ENCODE measurements around the gene INPP5J.
"Not testable (repeated sequence)": the region's sequence is repeated elsewhere in the genome, so short reads cannot be mapped to it uniquely, and the experiment has no call there.

GRCh38 chr22:31078389-31078788, 44.4 kb upstream of the INPP5J start:
- not testable (repeated sequence) for TF ChIP-seq POLR2A (IDR thresholded peaks at IDR 0.05; ENCODE audit: low read depth, low read length); POLR2AphosphoS5 (IDR thresholded peaks at IDR 0.05; ENCODE audit: low read depth, low read length); TAF1 (IDR thresholded peaks at IDR 0.05; ENCODE audit: borderline replicate concordance, low read depth, low read length)
